Epithelial cell of prostate (primary cell): ENCODE results near the gene FBP1.

Source experiments
- DNase-seq: peaks from one replicate; pipeline ENCODE4 v3.0.0-alpha.2; 2011; ENCODE audit warnings: low read depth, low spot score
- H3K27ac ChIP-seq: fragments of 450-650 bp; 2 replicates; pipeline ENCODE4 v1.5.1; 2017; ENCODE audit warnings: mild to moderate bottlenecking

The FBP1 gene

DNA sequence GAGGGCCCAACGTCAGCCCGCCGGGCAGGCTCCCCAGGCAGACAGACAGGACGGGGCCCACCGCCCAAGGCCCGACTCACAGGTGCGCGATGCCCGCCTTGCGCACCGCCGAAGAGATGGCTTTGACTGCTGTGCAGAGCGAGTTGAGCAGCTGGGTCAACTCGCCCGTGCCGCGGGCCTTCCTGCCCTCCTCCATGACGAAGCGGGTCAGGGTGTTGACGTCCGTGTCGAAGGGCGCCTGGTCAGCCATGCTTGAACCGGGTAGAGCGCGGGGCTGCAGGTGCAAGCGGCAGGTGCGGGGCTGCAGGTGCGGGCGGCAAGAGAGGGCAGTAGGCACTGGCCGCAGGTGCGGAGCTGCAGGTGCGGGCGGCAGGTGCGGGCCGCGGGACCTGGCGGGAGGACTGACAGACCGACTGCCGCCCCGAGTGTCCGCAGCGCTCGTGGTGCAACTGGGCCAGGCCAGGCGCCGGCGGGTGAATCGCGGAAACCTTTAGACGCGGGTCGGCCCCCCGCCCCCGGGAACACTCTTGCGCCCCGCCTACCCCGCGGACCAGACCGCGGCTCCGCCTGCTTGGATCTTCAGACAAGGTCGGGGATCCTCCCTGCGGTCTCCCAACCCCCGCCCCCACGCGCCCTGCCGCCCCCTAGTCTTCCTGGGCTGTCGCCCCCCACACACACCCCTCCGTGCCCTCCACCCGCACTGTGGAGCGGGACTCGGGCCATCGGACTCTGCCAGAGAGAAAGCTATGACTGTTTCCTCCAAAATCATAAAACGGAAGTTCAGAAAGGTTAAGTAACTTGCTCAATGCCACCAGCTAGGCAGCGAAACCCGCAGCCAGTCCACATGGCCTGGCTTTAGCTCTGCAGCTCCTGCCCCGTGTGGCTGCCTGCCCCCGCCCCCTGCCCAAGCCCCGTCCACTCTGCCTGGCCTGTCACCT, at the start of gene FBP1:
Gene FBP1 (minus strand): TSS at position 458 of the 938 bp plus-strand sequence. CDS start 208 bp downstream, at position 250.
- no peak within 1 kb of the TSS for H3K27ac ChIP-seq

DNA sequence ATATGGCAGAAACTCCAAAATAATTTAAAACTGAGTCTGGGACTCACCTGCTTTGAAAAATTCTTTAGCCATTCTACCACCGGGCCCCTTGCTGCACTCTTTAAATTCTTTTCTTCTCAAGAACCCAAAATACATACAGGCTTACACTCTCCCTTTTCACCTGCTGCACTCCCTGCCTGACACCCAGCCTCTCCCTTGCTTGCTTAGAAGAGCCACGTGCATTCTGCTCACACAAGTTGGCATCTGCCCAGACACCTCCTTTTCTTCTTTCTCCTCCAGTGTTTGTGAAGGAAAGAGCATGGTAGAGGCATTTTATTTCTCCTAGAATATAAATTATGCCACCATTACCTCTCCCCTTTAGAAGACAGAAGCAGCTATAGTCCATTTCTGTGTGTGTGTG, 48.1 kb upstream of the FBP1 start:
- DNase-seq: no peak
- no peak overlapping the region for H3K27ac ChIP-seq

More for the DNA sequence above, at the start of gene FBP1:
- no peak for DNase-seq

DNA sequence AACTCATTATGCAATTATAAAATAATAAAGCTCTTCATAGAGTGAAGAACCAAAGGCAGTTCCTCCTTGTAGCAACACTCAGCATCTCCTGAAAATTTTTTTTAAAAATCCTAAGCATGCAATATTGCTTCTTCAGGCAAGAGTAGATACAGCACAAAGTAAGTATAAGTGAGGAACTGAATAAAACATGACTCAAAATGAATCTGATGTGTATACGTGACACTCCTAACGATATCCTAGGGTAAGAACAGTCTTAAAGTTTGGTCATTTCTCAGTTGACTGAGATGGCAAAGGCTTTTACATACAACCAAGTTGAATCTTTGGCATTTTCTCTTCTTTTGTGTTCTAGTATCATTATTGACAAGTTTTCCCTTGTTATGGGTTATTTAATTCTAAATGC, 46.0 kb upstream of the FBP1 start:
- no peak overlapping the region for H3K27ac ChIP-seq
- no peak for DNase-seq

DNA sequence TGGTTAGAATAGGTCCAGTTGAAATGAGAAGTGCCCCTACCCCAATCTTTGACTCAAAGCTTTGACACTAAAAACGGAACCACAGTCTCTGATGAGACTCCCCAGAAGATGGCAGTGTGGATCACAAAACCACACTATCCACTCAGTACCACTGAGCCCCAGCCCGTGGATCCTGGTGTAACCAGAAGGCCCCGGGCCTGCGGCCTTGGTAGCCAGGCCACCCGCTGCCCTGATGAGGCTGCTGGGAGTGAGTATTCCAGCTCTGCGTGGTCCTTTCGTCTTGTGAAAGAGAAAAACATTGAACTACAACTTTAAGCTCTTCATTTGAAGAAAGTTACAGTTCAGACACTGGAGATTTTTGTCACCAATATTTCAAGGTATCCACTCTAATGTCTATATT, 42.2 kb upstream of the FBP1 start:
- no peak overlapping the region for H3K27ac ChIP-seq
- no peak for DNase-seq

DNA sequence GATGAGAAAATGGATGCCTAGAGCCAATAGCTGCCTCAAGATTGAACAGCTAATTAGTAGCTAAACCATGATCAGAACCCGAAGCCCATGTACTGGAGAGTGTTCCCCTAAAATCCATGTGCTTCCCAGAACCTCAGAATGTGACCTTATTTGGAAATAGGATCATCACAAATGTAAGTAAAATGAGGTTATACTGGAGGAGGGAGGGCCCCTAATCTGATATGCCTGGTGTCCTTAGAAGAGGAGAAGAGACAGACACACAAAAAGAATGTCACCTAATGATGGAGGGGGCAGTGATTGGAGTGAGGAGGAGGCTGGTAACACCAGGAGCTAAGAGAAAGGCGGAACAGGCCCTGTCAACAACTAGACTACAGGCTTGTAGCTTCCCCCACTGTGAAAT, 41.3 kb upstream of the FBP1 start:
- DNase-seq: no peak
- no peak overlapping the region for H3K27ac ChIP-seq

DNA sequence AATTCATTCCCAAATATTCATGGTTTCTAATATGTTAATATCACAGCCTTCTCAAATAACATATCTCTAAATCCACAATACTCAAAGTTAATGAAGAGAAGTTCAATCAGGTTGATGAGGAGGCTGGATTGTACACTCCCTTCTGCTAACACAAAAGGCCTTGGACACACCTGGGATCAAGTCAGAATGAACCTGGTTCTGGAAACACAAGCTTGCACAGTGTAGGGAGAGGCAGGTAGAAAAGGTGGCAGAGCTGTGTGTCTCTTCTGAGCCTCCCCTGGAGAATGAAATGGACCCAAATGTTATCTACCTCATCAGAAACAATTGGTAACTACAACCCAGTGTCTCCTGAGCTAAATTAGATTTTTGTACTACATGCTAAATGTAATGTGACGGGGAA, 40.7 kb upstream of the FBP1 start:
- H3K27ac ChIP-seq: no peak overlapping the region
- DNase-seq: no peak

DNA sequence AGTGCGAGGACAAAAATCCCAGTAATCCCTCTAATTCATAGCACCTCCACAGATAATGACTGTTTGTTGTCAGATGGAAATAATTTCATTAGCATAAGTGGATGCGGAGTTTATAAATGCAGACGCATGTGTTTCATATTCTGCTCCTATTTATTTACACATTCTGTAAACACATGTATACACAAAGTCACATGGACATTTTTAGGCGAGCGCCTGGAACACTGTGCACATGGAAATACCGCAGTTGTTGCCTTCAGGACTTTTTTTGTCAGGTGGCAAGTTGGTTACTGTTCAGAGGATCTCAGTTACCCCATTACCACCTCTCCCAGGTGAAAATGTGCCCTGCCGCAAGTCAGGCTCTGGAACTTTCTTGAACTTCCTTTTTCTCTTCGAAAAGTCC, 40.3 kb upstream of the FBP1 start:
- no peak overlapping the region for H3K27ac ChIP-seq
- no peak for DNase-seq

GRCh38 chr9:94677929-94678328, 38.6 kb upstream of the FBP1 start:
- no peak overlapping the region for H3K27ac ChIP-seq
- no peak for DNase-seq

DNA sequence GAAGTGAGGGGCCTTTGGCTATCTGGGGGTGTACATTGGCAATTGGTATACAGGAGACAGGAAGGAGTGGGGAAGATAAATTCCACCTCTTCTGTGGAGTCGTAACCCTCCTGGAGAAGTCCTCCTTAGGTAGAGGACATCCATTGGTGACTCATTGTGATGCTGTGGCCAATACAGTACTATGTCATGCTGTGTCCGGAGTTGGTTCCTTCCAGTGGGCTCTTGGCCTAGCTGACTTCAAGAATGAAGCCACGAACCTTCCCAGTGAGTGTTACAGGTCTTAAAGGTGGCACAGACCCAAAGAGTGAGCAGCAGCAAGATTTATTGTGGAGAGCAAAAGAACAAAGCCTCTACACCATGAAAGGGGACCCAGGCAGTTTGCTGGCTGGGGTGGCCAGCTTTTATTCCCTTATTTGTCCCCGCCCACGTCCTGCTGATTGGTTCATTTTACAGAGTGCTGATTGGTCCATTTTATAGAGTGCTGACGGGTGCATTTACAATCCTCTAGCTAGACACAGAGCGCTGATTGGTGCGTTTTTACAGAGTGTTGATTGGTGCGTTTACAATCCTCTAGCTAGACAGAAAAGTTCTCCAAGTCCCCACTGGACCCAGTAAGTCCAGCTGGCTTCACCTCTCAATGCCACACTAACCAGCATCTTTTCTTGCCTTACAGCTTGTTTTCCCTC, 37.3 kb upstream of the FBP1 start:
- DNase-seq: no peak
- H3K27ac ChIP-seq: no peak overlapping the region

GRCh38 chr9:94675008-94675881, 35.9 kb upstream of the FBP1 start:
- peak overlapping the region; percentile 13 for H3K27ac ChIP-seq
- no peak for DNase-seq

GRCh38 chr9:94672811-94673487, 33.6 kb upstream of the FBP1 start:
- no peak for DNase-seq
- peak overlapping the region; percentile 75 for H3K27ac ChIP-seq

DNA sequence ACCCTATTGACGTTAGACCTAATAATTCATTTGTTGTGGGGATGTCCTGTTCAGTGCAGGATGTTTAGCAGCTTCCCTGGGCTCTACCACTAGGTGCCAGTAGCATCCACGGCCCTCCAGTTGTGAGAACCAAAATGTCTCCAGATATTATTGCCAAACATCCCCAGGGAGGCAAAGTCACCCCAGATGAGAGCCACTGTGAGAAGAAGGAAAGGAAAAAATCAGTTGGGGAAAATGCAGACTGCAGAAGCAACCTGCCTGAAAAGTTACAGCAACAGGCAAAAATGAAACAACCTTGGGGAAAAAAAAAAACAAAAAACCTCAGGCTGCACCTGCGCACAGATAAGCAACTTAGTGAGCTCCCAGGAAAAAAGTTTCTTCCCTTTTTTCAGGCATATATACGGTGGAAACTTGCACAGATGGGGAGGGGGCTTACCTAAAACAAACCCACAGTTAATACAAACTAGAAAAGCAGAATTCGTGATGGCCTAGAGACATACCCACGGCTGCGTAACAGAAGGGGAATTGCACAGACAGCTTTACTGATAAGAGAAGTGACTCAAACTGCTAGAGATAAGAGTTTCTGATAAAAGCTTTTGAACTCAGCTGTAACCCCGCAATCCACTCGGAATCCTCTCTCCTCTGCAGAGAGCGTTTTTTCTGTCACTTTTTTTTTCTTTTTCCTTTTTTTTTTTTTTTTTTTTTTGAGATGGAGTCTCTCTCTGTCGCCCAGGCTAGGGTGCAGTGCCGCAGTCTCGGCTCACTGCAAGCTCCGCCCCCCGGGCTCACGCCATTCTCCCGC, 29.8 kb upstream of the FBP1 start:
- H3K27ac ChIP-seq: no peak overlapping the region
- DNase-seq: no peak

- H3K27ac ChIP-seq: no peak overlapping the region
- no peak for DNase-seq
Measured at GRCh38 chr9:94668418-94668927, 29.2 kb upstream of the FBP1 start.

GRCh38 chr9:94666364-94667099, 27.2 kb upstream of the FBP1 start:
- DNase-seq: no peak
- H3K27ac ChIP-seq: no peak overlapping the region

DNA sequence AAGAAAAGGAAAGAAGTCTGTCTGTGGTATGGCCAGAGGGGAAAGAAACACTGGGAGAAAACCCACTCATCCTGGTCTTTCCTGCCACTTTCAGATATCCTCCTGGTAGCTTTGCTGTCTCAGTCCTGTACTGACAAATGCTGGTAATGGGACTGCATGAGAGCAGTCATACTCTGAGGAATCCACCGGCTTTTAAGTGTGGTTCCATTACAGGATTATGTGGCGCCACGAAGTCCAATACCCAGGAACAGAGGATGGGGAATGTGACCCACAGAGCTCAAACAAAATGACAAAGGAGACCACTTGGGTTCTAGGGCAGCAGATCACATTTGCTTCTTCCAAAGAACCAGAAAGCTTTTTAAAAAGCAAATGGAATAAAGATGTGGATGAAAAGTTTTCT, 26.3 kb upstream of the FBP1 start:
- no peak overlapping the region for H3K27ac ChIP-seq
- no peak for DNase-seq

- DNase-seq: no peak
- H3K27ac ChIP-seq: no peak overlapping the region
Measured at GRCh38 chr9:94664801-94665200, 25.5 kb upstream of the FBP1 start.

GRCh38 chr9:94663640-94664039, 24.3 kb upstream of the FBP1 start:
- H3K27ac ChIP-seq: no peak overlapping the region
- no peak for DNase-seq

GRCh38 chr9:94663140-94663539, 23.8 kb upstream of the FBP1 start:
- no peak overlapping the region for H3K27ac ChIP-seq
- no peak for DNase-seq
